ENCODE measurements around the gene ISOC1.

- TF ChIP-seq POLR2AphosphoS5 (IDR thresholded peaks at IDR 0.05; ENCODE audit: borderline replicate concordance, low read depth, low read length) = no peak
- TF ChIP-seq EZH2 (IDR thresholded peaks at IDR 0.05) = no peak
- TF ChIP-seq FOXP2 (optimal IDR thresholded peaks at IDR 0.05; ENCODE audit: control extremely low read depth, extremely low read length, insufficient read depth) = no peak
These were observed 19.6 kb upstream of the ISOC1 start for GRCh38 chr5:129074903-129075302.

Measured in SK-N-MC (cell line).